Upper lobe of left lung (tissue), 6 donors: ENCODE data around the gene LRP6. TPM values are rescaled to one million over a fixed set of nuclear protein-coding genes. Genes with fewer than 3 reads are reported as not detected.

Experiments used
- ATAC-seq, 2 donors: fragments of 200-7000 bp; cut with Tn5 transposase; one replicate each; pipeline ENCODE4 v1.9.1; 2022; ENCODE audit warnings: mild to moderate bottlenecking in 2 of 2, moderate library complexity in 2 of 2; ENCODE audit not compliant: low FRiP score in 2 of 2
- DNase-seq, 2 donors: peaks; one replicate each; pipeline ENCODE4 v3.0.0-alpha.2; 2019 to 2020
- H3K27ac ChIP-seq, 4 donors: fragments of 200-600 bp; sonication (generic); one replicate each; pipeline ENCODE4 v1.5.1; 2016 to 2019
- H3K27me3 ChIP-seq, 4 donors: fragments of 200-600 bp; sonication (generic); one replicate each; pipeline ENCODE4 v1.5.1; 2017 to 2019
- H3K36me3 ChIP-seq, 4 donors: fragments of 200-600 bp; sonication (generic); one replicate each; pipeline ENCODE4 v1.5.1; 2016 to 2019
- H3K4me1 ChIP-seq, 4 donors: fragments of 200-600 bp; sonication (generic); one replicate each; pipeline ENCODE4 v1.5.1; 2018 to 2019
- H3K4me3 ChIP-seq, 4 donors: fragments of 200-600 bp; sonication (generic); one replicate each; pipeline ENCODE4 v1.5.1; 2017 to 2019; ENCODE audit warnings: mild to moderate bottlenecking in 2 of 4, moderate library complexity in 1 of 4
- H3K9me3 ChIP-seq, 4 donors: fragments of 200-600 bp; sonication (generic); one replicate each; pipeline ENCODE4 v1.5.1; 2018 to 2019
- CTCF ChIP-seq, 6 experiments: fragments of 450-650 bp in 4 of 6; fragments of 200-600 bp in 2 of 6; sonication (generic) in 2 of 6; IDR thresholded peaks; one replicate each; pipeline ENCODE4 v1.5.1; 2016 to 2019; ENCODE audit warnings: antibody characterized with exemption in 6 of 6
- EP300 ChIP-seq, 4 donors: sonication (generic); formaldehyde crosslinking; IDR thresholded peaks; one replicate each; pipeline ENCODE4 v1.5.1; 2017; ENCODE audit warnings: antibody characterized with exemption in 4 of 4, control low read depth in 2 of 4
- POLR2A ChIP-seq, 4 donors: fragments of 450-650 bp; IDR thresholded peaks; one replicate each; pipeline ENCODE4 v1.5.1; 2016 to 2017; ENCODE audit warnings: antibody characterized with exemption in 4 of 4, mild to moderate bottlenecking in 2 of 4
- POLR2AphosphoS5 ChIP-seq, 2 donors: sonication (generic); formaldehyde crosslinking; IDR thresholded peaks; one replicate each; pipeline ENCODE4 v1.5.1; 2017; ENCODE audit warnings: antibody characterized with exemption in 2 of 2
- WGBS, 2 donors: methylation state at CpG; one replicate each; pipeline ENCODE4 v1.1.5; 2017 to 2018; 5-methylcytosine and 5-hydroxymethylcytosine counted together
- total RNA-seq, 6 donors: library from RNA; depleted of rRNA in 4 of 6; stranded (reverse); fragments of >200 nt in 4 of 6; gene quantifications; one replicate each; pipeline versions ENCODE4 v1.1.0 to v1.2.1, GENCODE V29; 2016 to 2021
- donor health status: DM: no; HTN: no; CAD: no; lungs with moderate emphysema.
- donor health status: DM: no; HTN: yes; CAD: no; lungs with severe emphysema.

LRP6 gene
- total RNA-seq, 6 donors from 2014 or later = 43.3 to 136 (median 66.4) TPM

- no peaks in the 10 kb centered on the region for H3K9me3 ChIP-seq
- DNase-seq (no peak), ATAC-seq (no peak)
- no peak overlapping the region for H3K27ac ChIP-seq
- H3K4me3 ChIP-seq = no peak overlapping the region
- no peaks in the 10 kb centered on the region for H3K4me1 ChIP-seq
- TF ChIP-seq POLR2A (IDR thresholded peaks at IDR 0.05) (no peak), POLR2AphosphoS5 (IDR thresholded peaks at IDR 0.05) (no peak), EP300 (IDR thresholded peaks at IDR 0.05) (no peak), CTCF (IDR thresholded peaks at IDR 0.05) (no peak)
- WGBS, 2 donors = 91 to 92% methylated on average over 2 of the region's 2 CpGs
- no peaks in the 10 kb centered on the region for H3K27me3 ChIP-seq
- no peaks in the 10 kb centered on the region for H3K36me3 ChIP-seq
These were observed 34.3 kb upstream of the LRP6 start for GRCh38 chr12:12301122-12301521.

- H3K4me3 ChIP-seq = no peak overlapping the region
- DNase-seq = no peak
- no peaks in the 10 kb centered on the region for H3K27me3 ChIP-seq
- no peaks in the 10 kb centered on the region for H3K9me3 ChIP-seq
- no peak for TF ChIP-seq POLR2A (IDR thresholded peaks at IDR 0.05)
- TF ChIP-seq EP300 (IDR thresholded peaks at IDR 0.05) = no peak
- TF ChIP-seq CTCF (IDR thresholded peaks at IDR 0.05) = no peak
- no peak for TF ChIP-seq POLR2AphosphoS5 (IDR thresholded peaks at IDR 0.05)
- H3K27ac ChIP-seq = no peak overlapping the region
- no peak for ATAC-seq
- 86 to 89% methylated on average over 8 of the region's 8 CpGs for WGBS, 2 donors
- no peaks in the 10 kb centered on the region for H3K36me3 ChIP-seq
- H3K4me1 ChIP-seq = peaks cover 0 to 10% (median 0%) of the 10 kb centered on the region in 4 donors
These were observed 30.5 kb upstream of the LRP6 start for GRCh38 chr12:12297201-12297830.

- DNase-seq = no peak
- H3K27me3 ChIP-seq = no peaks in the 10 kb centered on the region
- no peaks in the 10 kb centered on the region for H3K9me3 ChIP-seq
- H3K4me1 ChIP-seq = peaks cover 0 to 10% (median 0%) of the 10 kb centered on the region in 4 donors
- no peak overlapping the region for H3K4me3 ChIP-seq
- no peak for ATAC-seq
- no peak for TF ChIP-seq EP300 (IDR thresholded peaks at IDR 0.05)
- TF ChIP-seq CTCF (IDR thresholded peaks at IDR 0.05) = no peak
- no peak for TF ChIP-seq POLR2AphosphoS5 (IDR thresholded peaks at IDR 0.05)
- no peak for TF ChIP-seq POLR2A (IDR thresholded peaks at IDR 0.05)
- no peaks in the 10 kb centered on the region for H3K36me3 ChIP-seq
- H3K27ac ChIP-seq = no peak overlapping the region
- WGBS, 2 donors = 74 to 75% methylated on average over 4 to 5 of the region's 5 CpGs
These were observed 27.6 kb upstream of the LRP6 start for GRCh38 chr12:12294215-12295005.

- WGBS, 2 donors = 62 to 70% methylated on average over 1 of the region's 1 CpG
- Histone ChIP-seq H3K27me3 (no peaks in the 10 kb centered on the region), H3K4me1 (peaks cover 0 to 10% (median 0%) of the 10 kb centered on the region in 4 donors), H3K27ac (no peak overlapping the region), H3K9me3 (no peaks in the 10 kb centered on the region), H3K36me3 (no peaks in the 10 kb centered on the region), H3K4me3 (no peak overlapping the region)
- DNase-seq = no peak
- TF ChIP-seq POLR2A (IDR thresholded peaks at IDR 0.05) = no peak
- no peak for TF ChIP-seq CTCF (IDR thresholded peaks at IDR 0.05)
- TF ChIP-seq EP300 (IDR thresholded peaks at IDR 0.05) = no peak
- no peak for TF ChIP-seq POLR2AphosphoS5 (IDR thresholded peaks at IDR 0.05)
- ATAC-seq = no peak
These were observed 23.4 kb upstream of the LRP6 start for GRCh38 chr12:12290206-12290605.
